ENCODE results near the gene CCDC91. TPM values are rescaled to one million over a fixed set of nuclear protein-coding genes. Genes with fewer than 3 reads are reported as not detected.

Gene CCDC91
- total and polyA plus RNA-seq, 2 of the 4 experiments (the other 2 are of a cell fraction): 8.6 to 14.7 TPM

- TF ChIP-seq CEBPB (IDR thresholded peaks at IDR 0.05; ENCODE audit: low read depth, low read length) (no peak), BHLHE40 (IDR thresholded peaks at IDR 0.05; ENCODE audit: low read depth, low read length) (no peak), MAFK (IDR thresholded peaks at IDR 0.05; ENCODE audit: low read depth, low read length) (no peak), NFE2L2 (IDR thresholded peaks at IDR 0.05; ENCODE audit: low read depth, low read length) (no peak), ELK1 (IDR thresholded peaks at IDR 0.05; ENCODE audit: borderline replicate concordance, low read depth, low read length) (no peak), RCOR1 (IDR thresholded peaks at IDR 0.05; ENCODE audit: insufficient replicate concordance, low read length) (no peak), FOS (IDR thresholded peaks at IDR 0.05; ENCODE audit: low read depth, low read length) (no peak), USF2 (IDR thresholded peaks at IDR 0.05; ENCODE audit: low read depth, low read length) (no peak), CHD1 (IDR thresholded peaks at IDR 0.05; ENCODE audit: low read depth, low read length) (no peak), SMC3 (IDR thresholded peaks at IDR 0.05; ENCODE audit: low read depth, low read length) (no peak), RAD21 (IDR thresholded peaks at IDR 0.05; ENCODE audit: low read length) (no peak), MXI1 (IDR thresholded peaks at IDR 0.05; ENCODE audit: borderline replicate concordance, low read depth, low read length) (no peak), MAZ (IDR thresholded peaks at IDR 0.05; ENCODE audit: borderline replicate concordance, low read depth, low read length) (no peak), POLR2A (IDR thresholded peaks at IDR 0.05; ENCODE audit: low read depth, low read length) (no peak), CTCF (conservative IDR thresholded peaks at IDR 0.05; ENCODE audit: low read depth, low read length) (no peak), RFX5 (IDR thresholded peaks at IDR 0.05; ENCODE audit: low read depth, low read length) (no peak)
- Histone ChIP-seq H3K9me3 (ENCODE audit: control insufficient read depth, insufficient read depth, low read length) (no peaks in the 10 kb centered on the region), H4K20me1 (ENCODE audit: insufficient read depth, low read length) (no peaks in the 10 kb centered on the region), H3K14ac (replicated peaks; ENCODE audit: low read depth, low read length) (no peak overlapping the region), H2BK5ac (ENCODE audit: low read depth, low read length, poor library complexity, severe bottlenecking) (no peak overlapping the region), H3K79me1 (ENCODE audit: low read depth in 1 of 2, low read length in 2 of 2) (peaks cover 6 to 11% of the 10 kb centered on the region in 2 experiments), H3K9me1 (ENCODE audit: insufficient read depth, low read length) (no peaks in the 10 kb centered on the region), H3K18ac (ENCODE audit: low read depth, low read length) (no peak overlapping the region), H4K91ac (ENCODE audit: insufficient read depth, low read depth, low read length) (no peak overlapping the region), H2BK120ac (ENCODE audit: low read depth, low read length) (no peak overlapping the region), H2AK5ac (ENCODE audit: low read depth, low read length) (no peak overlapping the region), H2BK15ac (ENCODE audit: low read depth, low read length) (no peak overlapping the region), H3K23ac (ENCODE audit: low read depth, low read length) (no peak overlapping the region), H3K27ac (ENCODE audit: insufficient read depth, low read length) (no peak overlapping the region), H4K8ac (ENCODE audit: low read depth in 2 of 2, low read length in 2 of 2) (no peak overlapping the region), H3K4me2 (ENCODE audit: low read depth, low read length) (no peak overlapping the region), H3K56ac (ENCODE audit: extremely low read depth, insufficient read depth, low read length) (no peak overlapping the region), H3K9ac (ENCODE audit: low read depth, low read length) (no peak overlapping the region), H2AFZ (replicated peaks; ENCODE audit: low read length, poor library complexity) (no peak overlapping the region), H2AK9ac (replicated peaks; ENCODE audit: low read depth, low read length, poor library complexity) (no peak overlapping the region), H3K4ac (ENCODE audit: low read depth, low read length) (no peak overlapping the region), H3K36me3 (ENCODE audit: control insufficient read depth, insufficient read depth, low read length) (no peaks in the 10 kb centered on the region), H3K4me1 (ENCODE audit: control insufficient read depth, insufficient read depth, low read length) (no peaks in the 10 kb centered on the region), H3K4me3 (ENCODE audit: insufficient read depth, low read depth, low read length) (no peak overlapping the region), H2BK20ac (ENCODE audit: low read depth, low read length) (no peak overlapping the region), H3K27me3 (ENCODE audit: control insufficient read depth, insufficient read depth, low read length) (no peaks in the 10 kb centered on the region), H4K5ac (ENCODE audit: low read depth, low read length) (no peak overlapping the region)
- CTCF ChIA-PET: no interaction called here
- no TSS peak for BruUV-seq (replicated peaks)
- dilution Hi-C loops (cut with HindIII; ENCODE audit: low sequenced_read_pairs, unreplicated experiment): no loop called here
- DNase-seq (no peak), ATAC-seq (ENCODE audit: low read depth) (no peak)
- POLR2A ChIA-PET (ENCODE audit: unreplicated experiment): no interaction called here
- in situ Hi-C loops (cut with MboI; ENCODE audit: low sequenced_read_pairs): no loop called here
- no CpG with 5 or more reads among the region's 2 CpGs for WGBS, 2 experiments (ENCODE audit: extremely low coverage in 2 of 2, insufficient read length in 1 of 2)
- intact Hi-C loops (cut with micrococcal nuclease): no loop called here
These were observed 51.9 kb downstream of the CCDC91 start for GRCh38 chr12:28242129-28242495.

Measured in IMR-90 (cell line).